GM21423 (cell line): Measurements from ENCODE around the gene ZNF280B.

Experiments
- ATAC-seq: cut with Tn5 transposase; IDR thresholded peaks from one replicate; pipeline ENCODE4 v1.9.1; 2021; ENCODE audit warnings: mild to moderate bottlenecking, moderate library complexity; ENCODE audit not compliant: unreplicated experiment

ZNF280B gene

GRCh38 chr22:22508274-22509176, at the start of gene ZNF280B:
Gene ZNF280B, minus strand, starts transcription at chr22:22508742. Its CDS starts 19,344 bp downstream, at chr22:22489398.
- peak; percentile 91 for ATAC-seq

GRCh38 chr22:22556995-22557925, 48.7 kb upstream of the ZNF280B start:
- ATAC-seq, result no peak

GRCh38 chr22:22556578-22556977, 48.0 kb upstream of the ZNF280B start:
- no peak for ATAC-seq

- ATAC-seq, result no peak
Observed at GRCh38 chr22:22555596-22555995, 47.1 kb upstream of the ZNF280B start.

- no peak for ATAC-seq
Observed at GRCh38 chr22:22554587-22555284, 46.2 kb upstream of the ZNF280B start.

DNA sequence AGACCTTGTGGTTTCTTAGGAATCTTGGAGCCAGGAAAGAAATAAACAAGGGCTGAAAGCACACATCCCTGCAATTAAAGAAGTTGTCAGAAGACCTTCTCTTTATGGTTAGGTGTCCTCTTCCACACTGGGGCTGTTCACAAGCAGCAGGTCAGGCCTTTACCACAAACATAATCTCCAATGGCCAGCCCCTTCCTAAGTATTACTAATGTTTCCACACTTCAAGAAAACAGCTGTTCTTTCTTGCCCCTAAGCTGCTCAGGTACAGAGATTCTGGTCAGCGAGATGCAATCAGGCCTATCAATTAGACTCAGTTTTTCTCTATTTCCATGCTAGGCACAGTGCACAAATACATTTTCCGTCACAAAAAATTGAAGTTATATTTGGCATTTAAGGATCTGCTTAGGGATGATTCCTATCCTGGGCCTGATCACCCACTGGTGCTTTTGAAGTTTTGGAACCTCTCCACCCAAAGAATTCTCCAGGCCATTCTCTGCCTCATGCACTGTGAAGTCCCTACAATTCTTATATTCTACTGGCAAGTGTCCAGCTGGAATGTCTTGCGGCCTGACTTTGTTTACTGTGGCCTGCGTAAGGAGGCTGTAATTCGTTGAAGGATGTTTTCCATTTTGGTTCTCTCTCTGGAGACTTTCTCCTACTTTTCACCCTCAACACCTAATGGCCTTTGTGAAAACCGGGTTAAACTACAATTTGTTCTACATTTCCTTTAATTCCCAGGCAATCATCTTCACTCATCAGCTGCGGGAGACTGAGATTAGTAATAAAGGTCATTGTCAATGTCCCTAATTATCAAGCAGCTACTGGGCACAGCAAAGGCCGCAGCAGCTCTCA, 45.4 kb upstream of the ZNF280B start:
- no peak for ATAC-seq

DNA sequence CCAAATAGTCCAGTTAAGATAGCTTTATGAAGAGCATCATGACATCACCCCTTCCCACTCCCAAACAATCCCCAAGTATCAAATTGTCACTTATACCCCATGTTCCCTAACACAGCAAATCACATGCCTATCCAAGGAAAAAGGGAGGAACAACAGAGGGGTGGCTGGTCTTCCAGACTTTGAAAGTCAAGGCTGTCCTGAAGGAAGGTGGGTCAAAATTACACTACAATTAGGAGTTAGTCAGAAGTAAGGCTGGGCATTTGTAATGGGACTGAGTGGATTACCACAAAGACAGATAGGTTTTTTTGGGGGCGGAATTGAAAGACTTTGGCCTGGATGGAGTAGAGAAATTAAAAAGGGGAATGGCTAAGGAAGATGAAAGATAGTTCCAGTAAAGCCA, 44.6 kb upstream of the ZNF280B start:
- ATAC-seq, result no peak

- ATAC-seq, result no peak
Observed at GRCh38 chr22:22552630-22553029, 44.1 kb upstream of the ZNF280B start.

DNA sequence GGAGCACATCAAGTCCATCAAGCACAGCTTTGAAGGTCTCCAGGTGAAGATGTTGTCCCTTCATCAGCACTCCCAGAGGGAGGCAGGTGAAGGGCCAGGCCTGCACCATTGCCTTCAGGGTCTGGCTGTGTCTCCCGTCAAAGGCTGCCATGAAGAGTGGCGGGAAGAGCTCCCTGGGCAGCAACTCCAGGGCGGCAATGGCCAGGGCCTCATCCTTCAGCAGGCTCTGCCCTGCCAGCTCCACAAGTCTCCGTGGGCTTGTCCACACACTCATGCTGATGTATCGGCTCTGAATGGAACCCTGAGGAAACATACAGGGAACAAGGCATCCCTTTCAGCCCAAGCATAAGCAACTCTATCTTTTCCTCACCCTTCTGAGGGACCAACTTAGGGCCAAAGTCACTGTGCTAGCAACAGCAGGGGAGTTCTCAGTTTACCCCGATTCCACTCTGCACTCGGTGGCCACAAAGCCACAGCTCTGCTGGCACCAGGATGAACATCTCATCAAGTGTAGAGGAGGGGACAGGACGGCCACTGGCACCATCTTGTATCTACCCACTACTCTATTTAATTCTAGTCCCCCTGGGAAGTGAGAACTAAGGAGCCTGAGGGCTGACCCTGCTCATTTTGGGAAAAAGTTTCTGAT, 42.4 kb upstream of the ZNF280B start:
- no peak for ATAC-seq

GRCh38 chr22:22548910-22549309, 40.4 kb upstream of the ZNF280B start:
- no peak for ATAC-seq

GRCh38 chr22:22548317-22548716, 39.8 kb upstream of the ZNF280B start:
- ATAC-seq, result no peak

- ATAC-seq, result no peak
Observed at GRCh38 chr22:22547692-22548300, 39.3 kb upstream of the ZNF280B start.

DNA sequence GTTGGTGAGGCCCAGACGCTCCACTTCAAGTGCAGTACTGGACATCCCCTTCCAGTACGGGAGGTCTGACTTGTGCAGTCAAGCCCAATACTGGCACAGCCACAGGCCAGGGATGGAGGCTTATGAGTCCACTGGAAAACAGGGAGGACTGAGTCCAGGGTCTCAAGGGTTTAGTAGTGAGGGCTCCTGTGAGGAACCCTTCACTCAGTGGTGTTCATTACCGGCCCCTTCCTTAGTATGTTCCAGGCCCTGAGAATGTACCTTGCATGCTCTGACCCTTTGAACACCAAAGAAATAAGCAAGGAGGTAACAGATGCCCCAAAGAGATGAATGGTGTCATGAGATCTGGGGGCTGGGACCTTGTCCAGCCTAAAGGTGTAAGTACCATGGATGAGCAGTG, 38.7 kb upstream of the ZNF280B start:
- no peak for ATAC-seq

- no peak for ATAC-seq
Observed at GRCh38 chr22:22546490-22546889, 37.9 kb upstream of the ZNF280B start.

DNA sequence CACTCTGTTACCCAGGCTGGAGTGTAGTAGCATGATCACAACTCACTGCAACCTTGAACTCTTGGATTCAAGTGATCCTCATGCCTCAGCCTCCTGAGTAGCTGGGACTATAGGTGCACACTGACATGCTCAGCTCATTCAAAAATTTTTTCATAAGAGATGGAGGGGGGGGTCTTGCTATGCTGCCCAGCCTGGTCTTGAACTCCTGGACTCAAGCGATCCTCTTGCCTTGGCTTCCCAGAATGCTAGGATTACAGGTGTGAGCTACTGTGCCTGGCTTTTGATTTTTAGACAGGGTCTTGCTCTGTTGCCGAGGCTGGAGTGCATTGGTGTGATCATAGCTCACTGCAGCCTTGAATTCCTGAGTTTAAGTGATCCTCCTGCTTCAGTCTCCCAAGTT, 36.5 kb upstream of the ZNF280B start:
- ATAC-seq, result no peak

- ATAC-seq, result no peak
Observed at GRCh38 chr22:22538226-22538989, 29.9 kb upstream of the ZNF280B start.

DNA sequence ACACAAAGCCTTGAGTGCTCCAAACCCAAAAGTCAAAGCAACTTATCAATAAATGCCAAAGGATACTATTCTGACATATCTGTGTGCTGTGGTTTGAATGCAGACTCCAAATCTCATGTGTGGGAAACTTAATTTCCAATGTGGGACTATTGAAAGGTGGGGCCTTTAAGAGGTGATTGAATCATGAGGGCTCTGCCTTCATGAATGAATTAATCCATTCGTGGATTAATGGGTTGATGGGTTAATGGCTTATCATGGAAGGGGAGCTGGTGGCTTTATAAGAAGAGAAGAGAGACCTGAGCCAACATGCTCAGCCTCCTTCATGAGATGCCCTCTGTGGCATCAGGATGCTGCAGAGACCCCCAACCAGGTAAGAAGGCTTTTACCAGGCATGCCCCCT, 28.4 kb upstream of the ZNF280B start:
- no peak for ATAC-seq

DNA sequence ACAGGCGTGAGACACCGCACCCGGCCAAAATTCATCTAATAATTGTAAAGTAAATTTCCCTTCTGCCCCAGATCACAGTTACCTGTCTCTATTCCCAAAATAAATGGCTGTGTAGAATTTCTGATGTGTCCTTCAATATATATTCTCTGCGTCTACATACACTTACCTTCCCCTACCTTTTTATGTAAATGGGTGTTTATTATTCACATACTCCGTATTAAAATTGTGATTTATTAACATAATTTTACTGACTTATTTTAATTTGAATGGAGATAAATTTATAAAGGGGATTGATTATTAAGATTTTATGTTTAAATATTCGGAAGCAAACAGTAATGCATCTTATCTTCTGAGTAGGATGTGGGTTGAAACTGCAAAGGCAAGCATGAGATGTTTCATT, 28.0 kb upstream of the ZNF280B start:
- ATAC-seq, result no peak
